Measurements from ENCODE around the gene CELF6.

The CELF6 gene

DNA sequence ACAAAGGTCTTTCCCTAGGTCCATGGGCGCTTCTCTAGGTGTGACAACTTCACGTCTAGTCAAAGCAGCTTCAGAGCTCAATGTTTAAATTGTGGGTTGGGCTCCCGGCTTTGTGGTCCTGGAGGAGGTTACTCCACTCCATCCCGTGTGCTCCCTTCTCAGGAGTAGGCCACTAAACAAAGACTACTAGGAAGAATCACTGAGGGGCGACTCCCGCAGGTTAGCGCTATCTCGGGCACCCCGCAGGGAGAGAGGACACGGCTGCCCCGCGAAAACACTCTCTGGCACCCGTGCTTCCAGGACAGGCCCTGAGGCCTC lies 48.1 kb downstream of the CELF6 start:
- peak in 1 of 2 donors; percentile 7 for DNase-seq (ENCODE audit: low read depth in 2 of 2)

DNA sequence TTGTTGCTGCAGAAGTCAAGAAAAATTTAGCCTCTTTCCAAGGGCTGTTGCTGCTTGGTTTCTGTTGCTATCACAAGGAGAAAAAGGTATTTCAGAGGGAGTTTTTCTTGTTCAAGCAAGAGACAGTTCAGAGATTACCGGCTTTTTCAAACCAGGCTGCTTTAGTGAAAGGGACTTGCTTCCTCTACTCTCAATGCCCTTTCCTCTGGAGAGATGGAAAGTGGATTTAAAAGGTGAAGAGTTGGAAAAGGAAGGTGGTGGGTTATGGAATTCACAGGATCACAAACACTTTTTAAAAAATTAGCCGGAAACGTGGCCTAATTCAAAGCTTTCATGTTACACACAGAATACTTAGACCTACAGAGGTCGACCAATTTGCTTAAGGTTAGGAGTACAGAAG lies 48.7 kb downstream of the CELF6 start:
- no peak for DNase-seq (ENCODE audit: low read depth in 2 of 2)

- DNase-seq (ENCODE audit: low read depth in 2 of 2): no peak
Measured at GRCh38 chr15:72269739-72270138, 50.2 kb downstream of the CELF6 start.

DNA sequence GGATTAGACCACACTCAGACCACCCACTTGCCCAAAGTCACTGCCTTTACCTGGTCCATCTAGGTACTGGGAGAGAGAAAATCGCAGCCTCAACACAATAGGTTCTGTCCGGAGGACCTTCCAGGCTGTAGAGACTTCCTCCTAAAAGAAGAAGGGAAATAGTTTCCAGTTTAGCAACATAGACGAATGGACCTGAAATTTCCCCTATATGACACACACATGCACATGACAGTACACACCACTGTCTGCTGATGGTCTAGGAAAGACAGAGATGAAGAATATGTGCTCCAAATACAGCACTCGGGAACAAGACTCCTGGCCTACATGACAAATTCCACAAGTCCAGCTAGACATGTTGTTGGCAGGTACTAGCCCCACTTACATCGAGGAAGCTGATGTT lies 54.9 kb downstream of the CELF6 start:
- no peak for DNase-seq (ENCODE audit: low read depth in 2 of 2)

GRCh38 chr15:72252663-72253299 lies 67.2 kb downstream of the CELF6 start:
- no peak for DNase-seq (ENCODE audit: low read depth in 2 of 2)

DNA sequence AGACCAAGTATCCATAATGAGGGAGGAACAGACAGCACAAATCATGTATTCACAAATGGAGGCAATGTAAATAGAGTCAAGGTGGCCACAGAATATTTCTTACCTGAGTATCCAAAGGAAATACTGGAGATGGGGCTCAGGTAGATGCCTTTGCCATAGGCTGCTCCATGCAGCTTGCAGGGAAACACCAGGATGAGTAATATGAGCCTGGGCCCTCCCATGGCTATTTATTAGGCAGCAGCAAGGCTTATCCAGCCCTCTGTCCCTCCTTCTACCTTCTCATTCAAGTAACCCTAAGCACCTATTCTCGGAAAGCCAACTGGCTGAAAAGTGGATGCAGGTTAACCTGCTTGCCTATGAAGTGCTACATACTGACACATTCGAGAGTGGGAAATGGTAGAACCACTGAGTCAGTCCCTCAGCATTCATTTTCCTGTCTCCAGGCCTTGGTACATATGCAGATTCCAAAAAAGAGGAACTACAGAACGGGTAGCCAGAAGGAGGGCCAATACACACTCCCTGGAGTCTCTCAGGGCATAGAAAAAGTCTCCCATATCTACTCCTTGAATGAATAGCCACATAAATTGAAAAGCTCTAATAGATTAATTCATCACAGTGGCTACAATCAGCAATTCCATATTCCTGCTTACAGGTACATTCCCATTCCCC lies 70.7 kb downstream of the CELF6 start:
- DNase-seq (ENCODE audit: low read depth in 2 of 2): no peak

GRCh38 chr15:72248514-72248913 lies 71.4 kb downstream of the CELF6 start:
- no peak for DNase-seq (ENCODE audit: low read depth in 2 of 2)

DNA sequence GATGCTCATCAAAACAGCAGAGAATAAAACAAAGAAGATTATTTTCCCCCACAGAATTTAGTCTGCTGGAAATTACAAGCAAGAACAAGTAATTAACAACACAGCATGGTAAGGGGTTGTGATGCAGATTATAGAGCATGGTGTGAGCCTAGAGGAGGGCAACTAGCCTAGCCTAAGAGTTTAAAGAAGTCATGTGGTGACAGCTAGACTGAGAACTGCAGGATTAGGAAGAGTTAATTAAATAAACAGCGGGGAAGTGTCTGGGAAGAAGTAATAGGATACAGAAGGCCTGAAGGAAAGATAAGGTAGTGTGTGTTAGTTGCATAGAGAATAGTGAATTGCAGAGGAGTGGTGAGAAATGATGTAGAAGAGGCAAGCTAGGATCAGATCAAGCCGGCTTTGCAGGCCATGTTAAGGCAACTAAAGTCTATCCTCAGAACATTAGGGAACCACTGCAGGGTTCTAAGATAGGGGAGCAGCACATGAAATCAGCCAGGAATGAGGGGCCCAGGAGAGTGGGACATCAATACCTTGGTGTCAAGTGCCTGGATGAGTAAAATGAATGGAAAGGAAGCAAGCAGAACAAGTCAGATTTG lies 77.1 kb downstream of the CELF6 start:
- no peak for DNase-seq (ENCODE audit: low read depth in 2 of 2)

GRCh38 chr15:72239652-72240051 lies 80.3 kb downstream of the CELF6 start:
- no peak for DNase-seq (ENCODE audit: low read depth in 2 of 2)

DNA sequence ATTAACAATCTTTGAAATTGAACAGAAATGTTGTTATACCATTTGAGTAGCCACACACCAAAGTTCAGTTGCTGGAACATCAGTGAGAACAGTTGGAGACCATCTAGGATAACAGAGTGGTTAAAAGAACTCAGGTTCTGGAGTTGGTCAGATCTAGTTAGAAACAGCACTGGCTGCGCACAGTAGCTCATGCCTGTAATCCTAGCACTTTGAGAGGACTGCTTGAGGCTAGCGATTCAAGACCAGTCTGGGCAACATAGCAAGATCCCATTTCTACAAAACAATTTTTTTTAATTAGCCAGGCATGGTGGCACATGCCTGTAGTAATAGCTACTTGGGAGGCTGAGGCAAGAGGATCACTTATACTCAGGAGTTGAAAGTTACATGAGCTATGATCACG lies 81.4 kb downstream of the CELF6 start:
- no peak for DNase-seq (ENCODE audit: low read depth in 2 of 2)

GRCh38 chr15:72237853-72238224 lies 82.1 kb downstream of the CELF6 start:
- DNase-seq (ENCODE audit: low read depth in 2 of 2): no peak

- peak; percentile 73 to 76 for DNase-seq (ENCODE audit: low read depth in 2 of 2)
Measured at GRCh38 chr15:72237029-72237852, 82.7 kb downstream of the CELF6 start.

GRCh38 chr15:72236381-72237003 lies 83.5 kb downstream of the CELF6 start:
- no peak for DNase-seq (ENCODE audit: low read depth in 2 of 2)

GRCh38 chr15:72235298-72235697 lies 84.7 kb downstream of the CELF6 start:
- no peak for DNase-seq (ENCODE audit: low read depth in 2 of 2)
